GM18873 (cell line): ENCODE results near the gene FBXW2.

ENCODE experiments used
- ATAC-seq: cut with Tn5 transposase; IDR thresholded peaks from one replicate; pipeline ENCODE4 v1.9.1; 2021; ENCODE audit warnings: mild to moderate bottlenecking, moderate library complexity, moderate number of reproducible peaks; ENCODE audit not compliant: unreplicated experiment, low FRiP score

Gene FBXW2

GRCh38 chr9:120780367-120780766 is 12.8 kb downstream of the FBXW2 start:
- ATAC-seq, result no peak

DNA sequence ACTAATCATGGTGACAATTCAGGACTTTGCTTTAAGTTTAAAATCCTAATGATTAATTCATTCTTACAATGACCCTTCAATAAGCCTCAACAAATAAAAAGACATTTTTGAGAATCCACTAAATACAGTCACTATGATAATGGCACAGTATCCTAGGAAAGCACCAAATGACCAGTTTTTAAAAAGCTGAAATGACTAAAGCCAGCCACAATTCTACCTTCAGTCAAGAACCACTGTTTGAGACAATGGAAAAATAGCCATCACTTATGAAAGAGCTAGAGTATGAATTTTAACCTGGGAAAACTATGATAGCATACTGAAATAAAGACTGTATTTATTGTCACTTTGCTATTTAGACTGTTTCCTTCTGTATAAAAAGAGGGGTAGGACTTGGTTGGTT is 14.0 kb downstream of the FBXW2 start:
- no peak for ATAC-seq

DNA sequence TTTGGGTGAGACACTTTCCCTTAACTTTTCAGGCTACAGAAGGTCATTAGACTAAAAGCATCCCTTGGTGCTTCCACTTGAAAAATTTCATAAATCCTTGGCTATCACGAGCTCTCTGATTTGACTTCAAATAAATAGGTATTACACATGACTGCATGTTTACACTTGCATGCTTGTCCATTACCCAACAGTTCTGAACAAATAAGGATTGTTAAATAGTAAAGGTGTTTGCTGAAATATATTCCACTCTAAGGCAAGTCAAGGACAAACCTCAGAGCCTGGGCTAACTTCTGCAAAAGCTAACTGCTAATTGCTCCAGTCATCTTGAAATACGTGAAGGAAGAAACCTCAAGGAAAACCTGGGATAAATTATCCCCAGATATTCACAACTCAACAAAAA is 14.5 kb downstream of the FBXW2 start:
- ATAC-seq, result no peak

DNA sequence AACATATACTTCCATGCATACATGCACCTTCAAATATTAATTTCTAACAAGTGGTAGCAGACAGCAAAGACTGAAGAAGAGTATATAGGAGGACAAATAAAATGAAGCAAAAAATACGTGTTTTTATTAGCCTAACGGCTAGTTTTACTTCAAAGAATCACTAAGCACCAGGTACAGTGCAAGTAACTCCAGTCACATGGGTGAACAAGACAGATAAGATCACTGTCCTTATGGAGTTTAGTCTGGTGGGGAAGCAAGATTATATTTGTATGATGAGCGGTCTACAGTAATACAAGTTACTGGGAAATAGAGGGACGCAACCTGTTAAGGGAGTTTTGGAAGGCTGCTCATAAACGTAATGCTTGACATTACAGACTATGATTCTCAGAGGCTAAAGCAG is 16.0 kb downstream of the FBXW2 start:
- ATAC-seq, result no peak

DNA sequence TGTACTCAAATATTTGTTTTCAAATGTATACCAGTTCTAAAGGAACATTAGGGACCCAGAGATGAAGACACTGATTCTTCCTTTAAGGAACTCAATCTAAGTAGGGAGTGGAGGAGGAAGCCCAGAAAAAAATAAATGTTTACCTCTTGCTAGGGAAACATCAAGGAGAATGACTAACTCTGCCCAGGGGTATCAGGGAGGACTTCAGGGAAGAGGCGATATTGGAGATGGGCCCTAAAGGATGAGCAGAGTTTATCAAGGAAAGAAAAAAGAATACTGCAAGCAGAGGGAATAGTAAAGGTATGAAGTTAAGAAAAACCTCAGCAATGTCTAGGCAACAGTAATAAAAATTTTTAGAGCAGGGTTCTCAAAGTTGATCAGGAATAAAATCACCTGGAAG is 16.4 kb downstream of the FBXW2 start:
- no peak for ATAC-seq

DNA sequence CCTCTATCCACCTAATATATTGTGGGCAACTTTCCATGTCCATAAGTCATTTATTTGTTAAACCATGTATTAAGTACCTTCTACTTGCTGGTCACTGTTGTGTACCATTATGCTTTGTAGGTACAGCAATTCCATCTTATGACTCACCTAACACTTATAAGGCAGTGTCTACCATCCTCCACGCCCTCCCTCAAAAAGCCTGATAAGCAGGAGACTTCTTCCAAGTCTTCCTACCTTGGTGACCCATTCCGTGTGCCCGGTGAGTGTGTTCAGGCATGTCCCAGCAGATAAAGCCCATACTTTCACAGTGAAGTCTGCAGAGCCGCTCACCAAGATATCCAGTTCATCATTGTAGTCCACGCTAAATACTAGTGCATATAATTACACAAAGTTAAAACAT is 17.4 kb downstream of the FBXW2 start:
- no peak for ATAC-seq

- no peak for ATAC-seq
Observed at GRCh38 chr9:120774719-120775118, 18.5 kb downstream of the FBXW2 start.

- no peak for ATAC-seq
Observed at GRCh38 chr9:120773256-120773655, 20.0 kb downstream of the FBXW2 start.

DNA sequence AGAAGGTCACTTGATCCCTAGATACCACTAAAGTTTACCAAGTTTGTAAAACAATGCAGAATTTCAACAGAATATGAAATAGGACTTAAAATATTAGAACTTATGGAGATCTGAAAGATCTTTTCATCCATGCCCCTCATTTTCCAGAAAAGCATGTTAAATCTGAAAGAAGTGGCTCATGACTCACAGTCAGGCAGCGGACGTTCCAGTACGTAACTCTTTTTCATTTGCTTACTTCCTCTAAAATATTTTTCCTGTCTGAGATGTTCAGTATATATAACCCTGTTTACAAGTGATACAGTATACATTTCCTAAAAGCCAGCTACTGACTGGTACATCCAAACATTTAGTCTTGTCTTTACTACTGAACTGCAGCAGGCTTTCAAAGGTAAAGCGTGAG is 22.3 kb downstream of the FBXW2 start:
- no peak for ATAC-seq

DNA sequence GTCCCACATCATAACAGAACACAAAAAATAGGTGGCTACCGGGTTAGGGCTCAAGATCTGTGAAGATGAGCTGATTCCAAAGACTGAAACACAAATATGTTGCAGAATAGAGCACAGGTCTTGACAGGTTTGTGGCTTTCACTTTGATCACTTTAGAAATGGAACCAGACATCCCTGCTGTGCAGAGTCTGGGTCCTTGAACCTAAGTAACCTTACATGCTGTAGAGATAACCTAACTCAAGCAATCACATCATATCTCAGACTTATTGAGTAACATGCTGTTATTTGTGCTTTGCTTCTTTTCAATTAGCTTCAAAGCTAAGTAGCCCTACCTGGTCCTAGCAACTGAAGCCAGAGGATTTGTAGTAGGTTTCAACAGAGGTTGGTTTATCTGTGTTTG is 24.3 kb downstream of the FBXW2 start:
- ATAC-seq, result no peak

- ATAC-seq, result no peak
Observed at GRCh38 chr9:120768247-120768646, 25.0 kb downstream of the FBXW2 start.

- ATAC-seq, result no peak
Observed at GRCh38 chr9:120767451-120767850, 25.8 kb downstream of the FBXW2 start.

DNA sequence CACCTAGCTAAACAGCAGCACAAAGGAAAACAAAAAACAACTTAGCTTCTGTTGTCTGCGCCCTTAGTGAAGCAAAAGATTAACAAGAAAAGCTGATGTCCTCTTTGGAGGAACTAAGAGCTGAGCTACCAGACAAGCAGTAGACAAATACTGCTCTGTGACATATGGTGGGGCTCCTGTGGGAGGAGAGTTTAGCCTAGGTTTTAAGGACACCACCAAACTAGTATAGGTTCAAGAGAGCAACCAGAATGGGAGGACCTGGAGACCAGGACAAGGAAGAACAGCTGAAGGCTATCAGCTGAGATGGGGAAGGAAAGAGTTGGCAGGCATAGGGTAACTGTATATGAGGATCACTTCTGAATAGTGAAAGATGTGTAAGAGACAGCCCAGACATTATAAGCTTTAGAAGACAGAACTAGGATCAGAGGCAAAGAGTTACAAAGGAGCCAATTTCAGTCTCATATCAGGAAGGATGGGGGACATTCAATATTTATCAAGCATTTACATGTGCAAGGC is 27.2 kb downstream of the FBXW2 start:
- ATAC-seq, result no peak

DNA sequence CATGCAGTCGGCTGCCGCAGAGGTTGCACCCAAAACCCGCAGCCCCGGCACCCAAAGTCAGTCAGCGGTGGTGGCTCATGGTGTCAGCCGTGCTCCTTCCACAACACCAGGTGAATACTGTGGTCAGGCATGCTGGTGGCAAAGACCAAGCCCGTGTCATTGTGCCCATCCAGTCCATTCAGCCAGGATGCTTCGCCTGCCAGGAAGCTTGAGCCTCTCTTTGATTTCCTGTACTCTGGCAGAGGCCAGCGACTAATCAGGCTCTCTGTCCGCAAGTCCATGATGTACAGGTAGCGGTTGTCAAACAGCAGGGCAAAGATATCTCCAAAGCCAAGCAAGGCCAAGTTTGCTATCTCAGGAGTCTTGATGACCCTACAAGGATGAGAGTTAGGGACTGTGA is 28.7 kb downstream of the FBXW2 start:
- no peak for ATAC-seq

DNA sequence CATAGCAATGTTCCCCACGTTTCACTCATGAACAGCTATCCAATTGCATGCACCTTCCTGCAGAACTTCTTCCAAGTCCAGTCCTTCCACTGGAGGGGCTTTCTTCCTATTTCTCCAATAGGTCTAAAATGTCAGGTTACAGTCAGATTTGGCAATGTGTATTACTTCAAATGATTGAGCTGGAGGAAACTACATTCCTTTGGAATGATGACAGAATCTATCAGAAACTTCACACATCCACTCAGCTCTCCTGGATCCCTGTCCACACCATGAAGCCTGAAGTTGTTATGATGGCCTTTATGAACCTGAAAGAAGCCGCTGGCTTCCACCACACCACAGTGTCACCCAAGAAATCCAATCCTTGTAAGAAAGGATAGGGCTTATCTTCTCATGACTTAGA is 32.2 kb downstream of the FBXW2 start:
- no peak for ATAC-seq

- ATAC-seq, result no peak
Observed at GRCh38 chr9:120759755-120760400, 33.3 kb downstream of the FBXW2 start.

DNA sequence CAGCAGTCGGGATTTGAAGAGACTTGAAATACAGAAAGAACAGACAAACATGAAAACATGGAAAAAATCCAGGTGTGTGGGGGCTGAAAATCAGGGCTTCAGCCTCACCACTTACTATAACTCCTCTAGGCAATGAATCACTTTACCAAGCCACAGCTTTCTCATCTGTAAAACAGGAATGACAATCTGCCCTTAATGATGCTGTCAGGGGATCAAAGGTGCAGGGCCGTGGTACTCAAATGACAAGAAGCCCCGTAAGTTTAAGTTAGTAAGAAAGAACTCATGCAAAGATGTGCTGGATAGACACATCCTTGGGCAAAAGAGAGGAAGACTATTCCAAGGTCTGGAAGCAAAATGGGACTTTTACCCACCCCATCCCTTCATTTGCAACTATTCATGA is 34.7 kb downstream of the FBXW2 start:
- ATAC-seq, result no peak

- no peak for ATAC-seq
Observed at GRCh38 chr9:120757026-120757913, 35.9 kb downstream of the FBXW2 start.

GRCh38 chr9:120756531-120756930 is 36.7 kb downstream of the FBXW2 start:
- no peak for ATAC-seq

- no peak for ATAC-seq
Observed at GRCh38 chr9:120755810-120756434, 37.3 kb downstream of the FBXW2 start.

DNA sequence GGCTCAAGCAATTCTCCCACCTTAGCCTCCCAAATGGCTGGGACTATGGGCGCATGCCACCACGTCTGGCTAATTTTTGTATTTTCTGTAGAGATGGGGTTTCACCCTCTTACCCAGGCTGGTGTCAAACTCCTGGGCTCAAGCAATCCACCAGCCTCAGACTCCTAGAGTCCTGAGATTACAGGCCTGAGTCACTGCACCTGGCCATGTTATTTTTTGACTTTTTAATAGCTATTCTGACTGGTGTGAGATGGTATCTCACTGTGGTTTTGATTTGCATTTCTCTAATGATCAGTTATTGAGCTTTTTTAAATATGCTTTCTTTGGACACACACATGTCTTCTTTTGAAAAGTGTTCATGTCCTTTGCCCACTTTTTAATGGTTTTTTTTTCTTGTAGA is 38.2 kb downstream of the FBXW2 start:
- ATAC-seq, result no peak
